NCI-H748 (cell line): Measurements from ENCODE around the gene DCLK1.

ENCODE experiments used
- DNase-seq: peaks from one replicate; lab custom pipeline; 2025; ENCODE audit not compliant: unreplicated experiment; lab: John Stamatoyannopoulos, UW

The DCLK1 gene

DNA sequence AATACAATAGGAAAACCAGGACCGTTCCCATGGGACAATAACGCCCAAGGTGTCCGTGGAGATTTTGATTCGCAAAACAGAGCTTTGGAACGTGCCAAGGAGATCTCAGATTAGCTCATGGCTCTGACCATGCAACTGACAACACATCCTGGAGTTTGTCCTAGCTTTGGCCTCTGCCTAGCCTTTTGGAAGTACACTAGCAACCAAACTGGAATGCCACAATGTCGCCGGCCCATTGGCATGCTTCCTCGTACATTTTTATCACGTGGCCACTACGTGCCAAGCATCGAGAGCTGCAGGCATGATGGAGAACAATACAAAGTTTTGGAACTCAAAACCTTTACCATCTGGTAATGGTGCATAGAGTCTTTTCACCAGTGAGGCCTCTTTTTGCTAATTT is 256.5 kb downstream of the DCLK1 start:
- DNase-seq, result no peak

DNA sequence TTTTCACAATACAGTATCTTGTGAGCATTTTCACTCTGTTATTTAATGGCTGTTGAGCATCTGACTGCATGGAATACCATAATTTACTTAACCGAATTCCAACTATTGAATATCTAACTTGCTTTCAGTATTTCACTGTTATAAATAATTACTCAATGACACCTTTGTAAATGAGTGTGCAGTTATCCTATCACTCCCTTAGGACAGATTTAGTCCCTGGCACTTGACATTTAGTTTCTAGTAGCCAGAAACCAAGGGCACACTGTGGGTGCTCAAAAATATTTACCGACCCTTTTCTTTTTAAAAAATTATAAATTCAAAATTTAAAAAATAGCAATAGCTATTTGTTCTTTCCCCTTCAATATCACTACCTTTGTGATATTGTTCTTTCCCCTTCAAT is 258.8 kb downstream of the DCLK1 start:
- DNase-seq, result no peak

GRCh38 chr13:35871561-35871960 is 259.6 kb downstream of the DCLK1 start:
- DNase-seq, result no peak

- DNase-seq, result no peak
These were observed 264.4 kb downstream of the DCLK1 start for GRCh38 chr13:35866801-35867200.

DNA sequence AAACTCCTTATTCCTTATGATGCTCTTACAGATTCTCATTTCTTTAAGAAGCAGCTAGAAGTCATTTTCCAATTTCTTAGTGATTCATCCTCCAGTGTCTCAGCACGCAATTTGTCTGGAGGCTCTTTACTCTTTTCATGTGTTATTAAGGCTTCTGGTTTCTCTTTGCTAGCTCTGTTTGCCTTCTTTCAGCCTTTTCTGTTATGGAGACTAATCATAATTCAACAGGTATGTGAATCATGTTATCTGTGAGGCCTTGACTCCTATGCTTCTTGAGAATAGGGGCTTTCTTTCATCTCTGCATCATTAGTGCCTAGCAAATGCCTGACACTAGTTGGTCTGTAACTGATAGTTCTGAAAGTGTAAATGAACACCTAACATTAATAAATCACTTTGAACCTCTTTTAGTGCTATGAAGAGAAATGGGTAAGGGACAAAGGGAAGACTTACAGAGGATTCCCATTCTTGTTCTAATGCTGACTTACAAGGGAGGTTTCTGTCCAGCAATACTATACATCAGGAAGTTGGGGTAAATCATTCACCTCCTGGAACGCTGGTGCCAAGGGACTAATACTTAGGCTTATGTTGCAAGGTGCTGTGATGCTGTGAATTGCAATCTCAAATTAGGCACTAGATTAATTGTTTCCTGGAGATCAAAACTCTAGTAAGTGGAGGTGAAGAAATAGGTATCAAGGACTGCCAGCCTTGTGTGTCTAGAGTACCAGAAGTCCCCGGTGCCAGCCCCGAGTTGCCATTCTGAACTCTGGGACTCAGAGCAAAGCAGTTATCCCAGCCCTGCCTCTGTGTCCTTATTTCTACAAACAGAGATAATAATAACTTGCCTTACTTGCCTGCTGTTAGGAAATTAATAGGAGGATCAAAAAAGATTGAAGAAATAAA is 265.6 kb downstream of the DCLK1 start:
- DNase-seq, result no peak

DNA sequence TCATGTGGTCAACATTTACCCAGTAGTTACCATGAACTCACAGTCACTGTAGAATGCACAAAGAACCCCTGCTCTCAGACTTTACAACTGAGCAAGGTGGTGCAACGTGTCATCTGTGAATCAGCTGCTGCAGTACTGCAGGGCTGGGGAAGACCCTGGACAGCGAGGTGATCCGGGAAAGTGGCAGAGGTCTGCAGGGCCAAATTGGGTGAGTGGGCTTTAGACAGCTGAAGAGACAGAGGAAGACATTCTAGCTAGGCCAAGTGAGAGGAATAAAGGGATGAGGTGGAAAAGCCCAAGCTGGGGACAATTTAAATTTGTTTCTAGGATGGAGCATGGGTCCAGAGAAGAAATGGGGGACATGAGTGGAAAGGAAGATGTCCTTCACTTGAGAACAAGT is 270.5 kb downstream of the DCLK1 start:
- DNase-seq, result no peak

DNA sequence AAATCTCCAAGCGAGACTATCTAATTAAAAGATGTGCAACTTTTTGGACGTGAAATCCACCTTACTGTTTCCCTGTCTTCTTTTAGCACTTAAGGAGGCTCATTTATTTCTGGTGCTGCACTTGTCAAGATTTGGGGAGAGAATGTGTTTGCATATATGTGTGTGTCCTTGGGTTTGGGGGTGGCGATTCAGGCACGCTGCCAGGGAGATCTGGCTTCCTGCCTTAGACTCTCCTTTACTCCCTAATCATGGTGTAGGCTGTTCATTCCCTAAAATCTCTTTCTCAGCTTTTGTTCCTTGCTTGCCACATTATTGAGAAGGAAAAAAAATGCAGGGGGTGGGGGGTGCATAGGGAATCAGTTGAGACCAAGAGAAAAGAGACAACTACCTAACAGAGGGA is 271.2 kb downstream of the DCLK1 start:
- DNase-seq, result no peak

DNA sequence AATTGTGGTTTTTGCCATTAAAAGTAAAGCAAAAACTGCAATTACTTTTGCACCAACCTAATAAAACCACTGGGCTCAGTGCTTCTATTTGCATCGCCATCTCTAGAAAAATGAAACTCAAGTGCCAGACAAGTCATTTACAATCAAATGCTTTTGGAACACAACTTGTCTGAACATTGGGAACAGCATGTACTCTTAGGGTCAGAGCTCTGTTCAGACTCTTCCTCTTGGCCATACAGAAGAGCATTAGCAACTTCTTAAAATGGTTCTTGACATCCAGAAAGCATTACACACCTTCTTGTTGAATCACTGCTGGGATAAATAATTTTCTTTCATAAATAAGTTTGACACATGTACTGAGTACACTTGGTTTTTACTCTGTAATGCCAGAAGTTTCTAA is 272.5 kb downstream of the DCLK1 start:
- DNase-seq, result no peak

DNA sequence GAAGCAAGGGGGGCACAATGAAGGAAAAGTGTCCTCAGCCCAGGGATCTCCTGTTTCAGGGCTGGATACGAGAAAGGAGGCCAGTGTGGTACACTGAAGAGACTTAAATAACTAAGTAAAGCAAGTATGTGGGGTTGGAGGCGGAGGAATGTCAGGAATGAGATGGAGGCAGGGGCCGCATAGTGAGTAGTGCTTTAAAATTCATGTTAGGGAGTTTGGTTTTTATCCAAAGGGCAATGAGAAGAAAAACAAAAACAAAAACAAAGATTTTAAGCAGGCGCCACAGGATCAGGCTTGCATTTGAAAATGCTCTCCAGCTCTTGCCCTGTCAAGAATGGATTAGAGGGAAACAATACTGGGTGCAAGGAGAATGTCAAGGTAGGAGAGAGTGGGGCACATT is 273.4 kb downstream of the DCLK1 start:
- DNase-seq, result no peak

DNA sequence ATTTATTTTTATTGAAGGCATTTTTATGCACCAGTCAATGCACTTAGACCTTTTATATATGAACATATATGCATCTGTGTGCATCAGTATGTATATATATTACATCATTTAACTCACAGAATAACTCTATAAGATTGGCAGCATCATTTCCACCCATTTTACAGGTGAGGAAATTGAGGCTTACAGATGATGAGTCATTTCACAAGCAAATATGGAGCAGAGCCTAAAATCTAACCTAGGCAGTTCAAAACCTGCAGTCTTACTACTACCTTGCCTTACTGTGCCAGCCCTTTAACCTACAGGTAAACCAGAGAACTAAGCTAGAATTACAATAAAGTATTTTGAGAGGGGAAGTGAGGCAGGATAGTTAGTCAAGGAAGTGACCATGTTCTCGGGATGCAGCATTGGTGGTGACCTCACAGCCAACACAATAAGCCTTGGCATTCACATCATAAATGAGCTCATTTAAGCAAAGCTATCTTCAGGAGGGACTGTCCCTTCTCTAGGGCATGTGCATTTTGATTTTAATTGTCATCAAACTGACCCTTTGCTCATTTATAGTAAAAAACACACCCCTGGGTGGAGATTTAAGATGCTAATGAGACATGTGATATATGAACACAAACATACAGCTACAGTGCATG is 274.3 kb downstream of the DCLK1 start:
- no peak for DNase-seq

GRCh38 chr13:35856084-35856483 is 275.1 kb downstream of the DCLK1 start:
- no peak for DNase-seq

GRCh38 chr13:35855531-35856019 is 275.6 kb downstream of the DCLK1 start:
- DNase-seq, result peak; percentile 36

DNA sequence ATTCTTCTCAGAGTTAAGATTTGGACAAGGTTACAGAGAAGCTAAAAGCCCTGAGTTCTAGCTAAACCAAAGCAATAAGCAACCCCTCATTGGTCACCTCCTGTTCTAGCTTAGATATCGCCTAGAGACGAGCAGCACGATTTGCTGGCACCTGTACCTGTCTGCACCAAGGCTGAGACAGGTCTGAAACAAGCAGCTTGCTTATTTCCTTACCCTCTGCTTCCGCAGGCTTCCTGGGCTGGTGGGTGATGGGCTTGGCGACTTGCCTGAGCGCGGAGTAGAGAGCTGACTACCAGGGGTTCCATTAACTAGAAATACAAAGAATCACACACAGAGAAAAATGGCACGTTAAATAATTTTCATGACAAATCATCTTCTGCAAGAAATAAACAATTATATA is 276.9 kb downstream of the DCLK1 start:
- no peak for DNase-seq

GRCh38 chr13:35851881-35852280 is 279.3 kb downstream of the DCLK1 start:
- no peak for DNase-seq

DNA sequence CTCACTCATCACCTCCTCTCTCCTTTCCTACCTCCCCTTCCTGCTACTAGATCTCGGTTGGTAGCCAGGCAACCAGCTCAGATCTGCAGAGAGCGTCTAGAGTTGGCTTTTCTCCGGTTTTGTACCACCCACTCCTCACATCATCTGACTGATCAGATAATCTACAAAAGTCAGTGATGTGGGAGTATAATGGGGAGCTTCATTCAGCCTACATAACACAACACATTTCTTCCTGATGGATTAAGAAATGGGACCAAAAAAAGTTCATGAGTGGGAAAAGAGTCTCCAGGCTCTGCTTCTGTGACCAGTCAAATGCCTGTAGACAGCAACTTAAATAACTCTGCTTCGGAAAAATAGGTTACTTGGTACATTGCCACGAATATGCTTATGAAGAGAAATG is 279.8 kb downstream of the DCLK1 start:
- no peak for DNase-seq

DNA sequence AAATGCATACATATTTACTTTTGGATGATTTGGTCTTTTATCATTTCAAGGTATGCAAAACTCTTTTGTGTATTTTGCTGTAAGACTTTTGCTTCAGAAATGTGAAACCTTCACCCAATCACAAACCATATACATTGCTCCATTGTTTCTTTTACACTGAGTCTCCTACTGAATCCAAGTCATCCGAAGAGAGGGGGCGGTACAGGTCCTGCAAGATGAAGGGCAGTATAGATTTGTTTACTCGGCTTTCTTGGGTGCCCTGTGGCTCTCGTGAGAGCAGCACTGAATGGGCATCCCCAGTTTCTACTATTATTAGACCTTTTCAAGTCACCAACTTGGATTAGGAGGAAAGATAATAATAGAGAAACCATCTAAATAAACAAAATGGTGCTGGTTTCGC is 280.6 kb downstream of the DCLK1 start:
- DNase-seq, result no peak

DNA sequence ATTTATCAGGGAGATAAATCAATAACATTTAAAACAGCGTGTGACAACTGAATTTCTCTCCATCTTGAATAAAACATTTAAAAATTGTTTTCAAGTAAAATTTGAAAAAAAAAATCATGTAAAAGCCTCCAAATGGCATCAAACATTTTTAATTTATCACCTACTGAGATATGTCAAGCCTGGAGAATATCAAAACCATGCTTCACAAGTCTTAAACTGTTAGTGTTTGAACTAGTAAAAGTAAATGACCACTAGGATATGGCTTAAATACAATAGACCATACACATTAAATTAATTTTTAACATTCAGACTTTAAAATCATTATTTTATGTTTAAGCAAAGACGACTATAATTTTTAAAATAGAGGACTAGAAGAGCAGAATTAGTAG is 281.9 kb downstream of the DCLK1 start:
- DNase-seq, result no peak

DNA sequence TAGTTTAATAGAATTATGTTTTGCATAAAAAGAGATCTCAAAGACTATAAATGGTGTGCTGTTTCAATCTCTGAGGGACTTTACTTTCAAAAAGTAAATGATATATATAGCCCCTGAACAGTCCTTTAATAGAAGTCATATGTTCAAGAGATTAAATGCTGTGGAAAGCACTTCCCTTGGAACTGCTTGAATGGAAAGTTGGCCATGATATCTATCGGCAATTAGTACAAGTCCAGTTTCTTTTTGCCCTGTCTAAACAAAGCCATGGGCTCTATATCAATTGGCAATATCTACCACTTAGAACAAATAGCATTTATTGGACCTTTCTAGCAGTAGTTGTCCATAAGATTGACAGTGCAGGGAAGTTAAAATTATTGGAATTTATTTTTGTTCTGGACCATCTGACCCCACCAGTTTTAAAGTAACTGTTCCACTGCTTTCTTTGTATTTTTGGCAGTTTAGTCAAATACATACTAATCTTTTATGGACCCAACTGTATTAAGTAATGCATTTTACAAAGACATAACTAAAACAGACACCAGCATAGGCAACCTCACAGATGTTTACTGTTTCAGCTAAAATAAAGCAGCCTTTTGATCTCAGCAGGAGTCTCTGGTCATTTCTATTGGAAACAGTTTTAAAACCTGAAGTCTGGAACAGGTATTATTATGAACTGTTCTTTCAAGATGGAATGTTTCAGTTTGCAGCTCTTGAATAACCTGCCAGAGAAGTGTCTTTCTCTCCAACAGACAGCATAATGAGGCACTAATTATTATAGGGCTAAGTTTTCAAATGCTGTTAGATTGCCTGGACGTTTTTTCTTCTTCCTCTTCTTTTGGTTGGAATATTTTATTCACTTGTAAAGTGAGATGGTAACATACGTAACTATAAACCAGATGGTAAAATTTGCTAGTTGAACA is 282.6 kb downstream of the DCLK1 start:
- no peak for DNase-seq

- DNase-seq, result no peak
These were observed 287.9 kb downstream of the DCLK1 start for GRCh38 chr13:35843272-35843671.

- DNase-seq, result no peak
These were observed 290.1 kb downstream of the DCLK1 start for GRCh38 chr13:35841060-35841521.

DNA sequence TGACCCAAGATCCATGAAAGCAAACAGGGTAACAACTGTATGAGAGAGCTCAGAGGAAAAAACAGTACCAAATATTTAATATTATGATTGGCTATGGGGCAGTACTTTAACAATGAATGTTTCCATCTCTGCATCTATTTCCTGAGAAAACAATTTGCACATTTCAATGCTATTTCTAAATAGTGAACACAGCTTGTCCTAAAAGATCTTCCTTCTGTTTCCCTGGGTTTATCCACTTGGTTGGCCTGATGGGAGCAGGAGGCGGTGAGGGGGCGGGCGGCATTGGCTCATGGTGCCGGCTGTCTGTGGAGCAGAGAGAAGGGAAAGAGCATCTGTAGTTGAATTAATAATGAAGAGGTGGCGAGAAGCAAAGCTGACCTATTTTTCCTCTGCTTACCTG is 291.4 kb downstream of the DCLK1 start:
- DNase-seq, result no peak
